ENCODE measurements around the gene ZRANB3. TPM values are rescaled to one million over a fixed set of nuclear protein-coding genes. Genes with fewer than 3 reads are reported as not detected.

ZRANB3 gene
- total RNA-seq, 1 experiment from 2014 or later: 12.0 TPM

DNA sequence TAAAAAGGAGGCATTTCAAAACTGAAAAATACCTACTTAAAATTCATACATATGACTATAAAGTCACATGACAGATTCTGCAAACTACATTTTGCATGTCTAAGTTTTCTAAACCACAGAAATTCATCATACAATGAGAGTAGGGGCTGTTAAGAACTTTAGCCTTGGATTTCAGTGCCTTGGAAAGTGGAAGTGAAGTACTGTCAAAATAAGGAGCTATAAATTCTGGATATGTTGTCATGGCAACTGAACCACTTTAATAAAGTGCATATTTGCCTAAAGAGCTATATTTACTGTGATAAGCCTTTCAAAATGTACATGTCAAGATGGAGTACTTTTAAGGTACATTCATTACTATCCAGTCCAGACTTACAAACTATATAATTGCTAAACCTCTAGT lies 251.8 kb downstream of the ZRANB3 start:
- Histone ChIP-seq H3K4me3 (replicated peaks in 1 of 2; ENCODE audit: low read depth in 1 of 2, low read length in 2 of 2) (no peak overlapping the region), H3K36me3 (ENCODE audit: control insufficient read depth in 1 of 2, insufficient read depth in 2 of 2, low read length in 2 of 2) (no peaks in the 10 kb centered on the region), H3K9me2 (ENCODE audit: insufficient read depth) (no peaks in the 10 kb centered on the region), H3K4me1 (ENCODE audit: control insufficient read depth in 1 of 2, insufficient read depth in 2 of 2, low read length in 2 of 2) (no peaks in the 10 kb centered on the region), H3K27me3 (ENCODE audit: insufficient read depth, low read length) (no peaks in the 10 kb centered on the region), H3K4me2 (ENCODE audit: low read length) (no peak overlapping the region), H3K27ac (ENCODE audit: low read depth, low read length) (no peak overlapping the region), H2AFZ (ENCODE audit: low read depth, low read length, poor library complexity, severe bottlenecking) (no peak overlapping the region), H3K9me3 (ENCODE audit: control insufficient read depth in 1 of 2, insufficient read depth in 1 of 2, low read depth in 1 of 2, low read length in 2 of 2) (no peaks in the 10 kb centered on the region), H4K20me1 (ENCODE audit: insufficient read depth) (no peaks in the 10 kb centered on the region), H3K9ac (ENCODE audit: low read length) (no peak overlapping the region), H3K79me2 (ENCODE audit: insufficient read depth, low read length) (no peaks in the 10 kb centered on the region)
- ATAC-seq (no peak), DNase-seq (ENCODE audit: low read depth, low spot score) (no peak)
- intact Hi-C loops (cut with micrococcal nuclease): no loop called here
- POLR2A ChIA-PET: no interaction called here
- RAD21 ChIA-PET (ENCODE audit: low non-redundant PET in 1 of 2, low total read pairs in 2 of 2, uncharacterized antibody in 2 of 2, unreplicated experiment in 2 of 2): no interaction called here
- CTCF ChIA-PET: no interaction called here
- BruUV-seq (replicated peaks): no TSS peak
- TF ChIP-seq RAD21 (IDR thresholded peaks at IDR 0.05; ENCODE audit: low read depth): no peak
- TF ChIP-seq ZFX (IDR thresholded peaks at IDR 0.05): no peak
- no peak for TF ChIP-seq SIN3A (IDR thresholded peaks at IDR 0.05; ENCODE audit: low read depth)
- no peak for TF ChIP-seq YY1 (IDR thresholded peaks at IDR 0.05; ENCODE audit: extremely low read depth, insufficient replicate concordance, low read depth, low read length)
- no peak for TF ChIP-seq ELF1 (IDR thresholded peaks at IDR 0.05; ENCODE audit: borderline replicate concordance, low read depth)
- no peak for TF ChIP-seq TCF7L2 (IDR thresholded peaks at IDR 0.05; ENCODE audit: borderline replicate concordance, extremely low read depth, insufficient read depth, insufficient read length)
- TF ChIP-seq EGR1 (IDR thresholded peaks at IDR 0.05; ENCODE audit: low read depth): no peak
- TF ChIP-seq, protein P1, sequence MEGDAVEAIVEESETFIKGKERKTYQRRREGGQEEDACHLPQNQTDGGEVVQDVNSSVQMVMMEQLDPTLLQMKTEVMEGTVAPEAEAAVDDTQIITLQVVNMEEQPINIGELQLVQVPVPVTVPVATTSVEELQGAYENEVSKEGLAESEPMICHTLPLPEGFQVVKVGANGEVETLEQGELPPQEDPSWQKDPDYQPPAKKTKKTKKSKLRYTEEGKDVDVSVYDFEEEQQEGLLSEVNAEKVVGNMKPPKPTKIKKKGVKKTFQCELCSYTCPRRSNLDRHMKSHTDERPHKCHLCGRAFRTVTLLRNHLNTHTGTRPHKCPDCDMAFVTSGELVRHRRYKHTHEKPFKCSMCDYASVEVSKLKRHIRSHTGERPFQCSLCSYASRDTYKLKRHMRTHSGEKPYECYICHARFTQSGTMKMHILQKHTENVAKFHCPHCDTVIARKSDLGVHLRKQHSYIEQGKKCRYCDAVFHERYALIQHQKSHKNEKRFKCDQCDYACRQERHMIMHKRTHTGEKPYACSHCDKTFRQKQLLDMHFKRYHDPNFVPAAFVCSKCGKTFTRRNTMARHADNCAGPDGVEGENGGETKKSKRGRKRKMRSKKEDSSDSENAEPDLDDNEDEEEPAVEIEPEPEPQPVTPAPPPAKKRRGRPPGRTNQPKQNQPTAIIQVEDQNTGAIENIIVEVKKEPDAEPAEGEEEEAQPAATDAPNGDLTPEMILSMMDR (IDR thresholded peaks at IDR 0.05 in 2 of 3, conservative IDR thresholded peaks at IDR 0.05 in 1 of 3; ENCODE audit: borderline replicate concordance in 1 of 3, insufficient read depth in 1 of 3, low read depth in 2 of 3, low read length in 2 of 3): no peak
- no peak for TF ChIP-seq JUND (IDR thresholded peaks at IDR 0.05)
- TF ChIP-seq SRF (IDR thresholded peaks at IDR 0.05; ENCODE audit: low read depth): no peak

DNA sequence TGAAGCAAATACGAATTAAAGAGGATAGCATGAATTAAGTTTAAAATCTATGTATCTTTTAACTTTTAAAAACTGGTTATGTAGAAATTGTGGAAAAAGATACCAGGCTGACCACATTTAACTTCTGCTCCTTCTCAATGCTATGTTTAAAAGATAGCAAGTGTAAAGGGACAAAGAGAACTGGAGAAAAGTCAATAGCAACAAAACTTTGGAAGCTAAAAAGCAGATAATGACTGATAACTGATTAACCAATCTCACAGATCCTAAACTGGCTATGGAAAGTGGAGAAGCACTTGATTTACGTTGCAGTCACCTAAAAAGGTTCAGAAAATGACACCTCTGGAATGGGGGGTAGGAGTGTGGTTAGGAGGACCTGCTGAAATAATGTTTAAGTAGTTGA lies 254.5 kb downstream of the ZRANB3 start:
- Histone ChIP-seq H3K9ac (ENCODE audit: low read length) (no peak overlapping the region), H3K79me2 (ENCODE audit: insufficient read depth, low read length) (no peaks in the 10 kb centered on the region), H2AFZ (ENCODE audit: low read depth, low read length, poor library complexity, severe bottlenecking) (no peak overlapping the region), H3K27me3 (ENCODE audit: insufficient read depth, low read length) (no peaks in the 10 kb centered on the region), H3K4me1 (ENCODE audit: control insufficient read depth in 1 of 2, insufficient read depth in 2 of 2, low read length in 2 of 2) (no peaks in the 10 kb centered on the region), H3K9me2 (ENCODE audit: insufficient read depth) (no peaks in the 10 kb centered on the region), H3K27ac (ENCODE audit: low read depth, low read length) (no peak overlapping the region), H3K36me3 (ENCODE audit: control insufficient read depth in 1 of 2, insufficient read depth in 2 of 2, low read length in 2 of 2) (no peaks in the 10 kb centered on the region), H3K4me3 (replicated peaks in 1 of 2; ENCODE audit: low read depth in 1 of 2, low read length in 2 of 2) (no peak overlapping the region), H4K20me1 (ENCODE audit: insufficient read depth) (no peaks in the 10 kb centered on the region), H3K4me2 (ENCODE audit: low read length) (no peak overlapping the region), H3K9me3 (ENCODE audit: control insufficient read depth in 1 of 2, insufficient read depth in 1 of 2, low read depth in 1 of 2, low read length in 2 of 2) (no peaks in the 10 kb centered on the region)
- ChIA-PET CTCF (no interaction called here), RAD21 (ENCODE audit: low non-redundant PET in 1 of 2, low total read pairs in 2 of 2, uncharacterized antibody in 2 of 2, unreplicated experiment in 2 of 2) (no interaction called here), POLR2A (no interaction called here)
- DNase-seq (ENCODE audit: low read depth, low spot score): no peak
- intact Hi-C loops (cut with micrococcal nuclease): no loop called here
- BruUV-seq (replicated peaks): no TSS peak
- ATAC-seq: no peak
- TF ChIP-seq TCF7L2 (IDR thresholded peaks at IDR 0.05; ENCODE audit: borderline replicate concordance, extremely low read depth, insufficient read depth, insufficient read length): no peak
- TF ChIP-seq, protein P1 (IDR thresholded peaks at IDR 0.05 in 2 of 3, conservative IDR thresholded peaks at IDR 0.05 in 1 of 3; ENCODE audit: borderline replicate concordance in 1 of 3, insufficient read depth in 1 of 3, low read depth in 2 of 3, low read length in 2 of 3): no peak
- TF ChIP-seq, protein P2, sequence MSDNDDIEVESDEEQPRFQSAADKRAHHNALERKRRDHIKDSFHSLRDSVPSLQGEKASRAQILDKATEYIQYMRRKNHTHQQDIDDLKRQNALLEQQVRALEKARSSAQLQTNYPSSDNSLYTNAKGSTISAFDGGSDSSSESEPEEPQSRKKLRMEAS (IDR thresholded peaks at IDR 0.05): no peak
- TF ChIP-seq POLR2A (IDR thresholded peaks at IDR 0.05; ENCODE audit: borderline replicate concordance, extremely low read depth, insufficient read depth, insufficient read length): no peak
- no peak for TF ChIP-seq EZH2 (IDR thresholded peaks at IDR 0.05)
- no peak for TF ChIP-seq CEBPB (IDR thresholded peaks at IDR 0.05; ENCODE audit: low read depth)
- TF ChIP-seq CBX3 (IDR thresholded peaks at IDR 0.05; ENCODE audit: low read depth): no peak
- no peak for TF ChIP-seq FOSL1 (IDR thresholded peaks at IDR 0.05; ENCODE audit: low read depth)
- TF ChIP-seq ZFX (IDR thresholded peaks at IDR 0.05): no peak
- no peak for TF ChIP-seq SIN3A (IDR thresholded peaks at IDR 0.05; ENCODE audit: low read depth)
- no peak for TF ChIP-seq JUND (IDR thresholded peaks at IDR 0.05)

Data from HCT116 (cell line).